ENCODE measurements around the gene ANKRD12.

- no peak for TF ChIP-seq CTCF (IDR thresholded peaks at IDR 0.05; ENCODE audit: poor library complexity, severe bottlenecking)
- TF ChIP-seq REST (IDR thresholded peaks at IDR 0.05; ENCODE audit: borderline replicate concordance) = no peak
- no peak for TF ChIP-seq MXI1 (conservative IDR thresholded peaks at IDR 0.05; ENCODE audit: poor library complexity, severe bottlenecking)
- TF ChIP-seq EZH2 (IDR thresholded peaks at IDR 0.05; ENCODE audit: borderline replicate concordance, insufficient read depth, low read length, poor library complexity, severe bottlenecking) = no peak
- TF ChIP-seq SMC3 (conservative IDR thresholded peaks at IDR 0.05; ENCODE audit: poor library complexity) = no peak
- TF ChIP-seq RAD21 (conservative IDR thresholded peaks at IDR 0.05) = no peak
- no peak for TF ChIP-seq TAF1 (IDR thresholded peaks at IDR 0.05; ENCODE audit: low read depth)
- no peak for TF ChIP-seq POLR2AphosphoS5 (IDR thresholded peaks at IDR 0.05)
- TF ChIP-seq EP300 (conservative IDR thresholded peaks at IDR 0.05; ENCODE audit: poor library complexity, severe bottlenecking) = no peak
These were observed 4.4 kb downstream of the ANKRD12 start for GRCh38 chr18:9140984-9141383.

Measured in neural cell (in vitro differentiated cells).